Testis (tissue), 2 donors: ENCODE measurements around the gene GRID1.

ENCODE experiments used
- POLR2A ChIP-seq: fragments of 450-650 bp; IDR thresholded peaks from one replicate; pipeline ENCODE4 v1.6.1; 2017; ENCODE audit warnings: antibody characterized with exemption, mild to moderate bottlenecking, moderate library complexity
- TF ChIP-seq, protein P1 (sequence below), 3 experiments: fragments of 450-650 bp in 2 of 3; fragments of 200-600 bp in 1 of 3; sonication (generic) in 1 of 3; IDR thresholded peaks; one replicate each; pipeline ENCODE4 v1.5.1; 2016 to 2019; ENCODE audit warnings: antibody characterized with exemption in 3 of 3, mild to moderate bottlenecking in 2 of 3, moderate library complexity in 1 of 3

DNA sequence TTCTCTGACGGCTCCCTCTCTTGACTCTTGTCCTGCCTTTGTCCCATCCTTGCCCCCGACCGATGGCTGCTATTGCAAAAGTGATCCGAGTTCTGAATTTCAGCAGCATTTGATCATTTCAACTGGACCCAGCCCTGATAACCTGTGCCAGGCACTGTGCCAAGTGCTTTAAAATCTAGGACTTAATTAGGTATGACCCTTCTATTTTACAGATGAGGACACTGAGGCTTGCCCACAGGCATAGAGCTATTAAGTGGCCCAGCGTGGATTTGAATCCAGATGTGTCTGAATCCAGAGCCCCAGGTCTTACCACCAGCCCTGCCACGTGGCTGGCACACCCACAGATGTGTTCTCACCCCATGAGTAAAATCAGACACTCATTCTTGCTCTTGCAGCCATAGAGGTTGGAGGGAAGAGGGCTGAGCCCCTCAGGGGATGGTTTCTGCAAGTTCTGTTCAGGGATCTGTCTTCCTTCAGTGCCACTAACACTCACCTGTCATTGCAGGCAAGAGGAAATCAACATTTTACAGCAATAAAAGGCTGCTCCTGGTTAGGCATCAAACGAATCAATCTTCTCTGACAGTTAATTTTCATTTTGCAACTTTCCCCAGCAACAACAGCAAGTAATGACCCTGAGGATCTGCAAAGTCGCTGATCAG, 101.2 kb downstream of the GRID1 start:
- TF ChIP-seq, protein P1, sequence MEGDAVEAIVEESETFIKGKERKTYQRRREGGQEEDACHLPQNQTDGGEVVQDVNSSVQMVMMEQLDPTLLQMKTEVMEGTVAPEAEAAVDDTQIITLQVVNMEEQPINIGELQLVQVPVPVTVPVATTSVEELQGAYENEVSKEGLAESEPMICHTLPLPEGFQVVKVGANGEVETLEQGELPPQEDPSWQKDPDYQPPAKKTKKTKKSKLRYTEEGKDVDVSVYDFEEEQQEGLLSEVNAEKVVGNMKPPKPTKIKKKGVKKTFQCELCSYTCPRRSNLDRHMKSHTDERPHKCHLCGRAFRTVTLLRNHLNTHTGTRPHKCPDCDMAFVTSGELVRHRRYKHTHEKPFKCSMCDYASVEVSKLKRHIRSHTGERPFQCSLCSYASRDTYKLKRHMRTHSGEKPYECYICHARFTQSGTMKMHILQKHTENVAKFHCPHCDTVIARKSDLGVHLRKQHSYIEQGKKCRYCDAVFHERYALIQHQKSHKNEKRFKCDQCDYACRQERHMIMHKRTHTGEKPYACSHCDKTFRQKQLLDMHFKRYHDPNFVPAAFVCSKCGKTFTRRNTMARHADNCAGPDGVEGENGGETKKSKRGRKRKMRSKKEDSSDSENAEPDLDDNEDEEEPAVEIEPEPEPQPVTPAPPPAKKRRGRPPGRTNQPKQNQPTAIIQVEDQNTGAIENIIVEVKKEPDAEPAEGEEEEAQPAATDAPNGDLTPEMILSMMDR (IDR thresholded peaks at IDR 0.05), result no peak
- TF ChIP-seq POLR2A, result no peak
